Rectal smooth muscle tissue (tissue), 1 donor: ENCODE data around the gene FGF16.

Source experiments
- H3K27ac ChIP-seq: one replicate; pipeline ENCODE4 v1.7.0; 2013; ENCODE audit warnings: low read depth, low read length, inconsistent platforms
- H3K27me3 ChIP-seq: one replicate; pipeline ENCODE4 v1.7.0; 2013; ENCODE audit warnings: low read length; ENCODE audit not compliant: control insufficient read depth, insufficient read depth
- H3K36me3 ChIP-seq: one replicate; pipeline ENCODE4 v1.7.0; 2013; ENCODE audit warnings: low read length; ENCODE audit not compliant: control insufficient read depth, insufficient read depth
- H3K4me1 ChIP-seq: one replicate; pipeline ENCODE4 v1.7.0; 2013; ENCODE audit warnings: low read length; ENCODE audit not compliant: control insufficient read depth, insufficient read depth
- H3K4me3 ChIP-seq: one replicate; pipeline ENCODE4 v1.7.0; 2013; ENCODE audit warnings: low read length
- H3K9ac ChIP-seq: one replicate; pipeline ENCODE4 v1.7.0; 2013; ENCODE audit warnings: low read length

FGF16 gene

GRCh38 chrX:77433001-77433400 is 14.2 kb upstream of the FGF16 start:
- Histone ChIP-seq H3K36me3 (no peaks in the 10 kb centered on the region), H3K4me3 (no peak overlapping the region), H3K27ac (no peak overlapping the region), H3K27me3 (no peaks in the 10 kb centered on the region), H3K9ac (no peak overlapping the region), H3K4me1 (no peaks in the 10 kb centered on the region)

DNA sequence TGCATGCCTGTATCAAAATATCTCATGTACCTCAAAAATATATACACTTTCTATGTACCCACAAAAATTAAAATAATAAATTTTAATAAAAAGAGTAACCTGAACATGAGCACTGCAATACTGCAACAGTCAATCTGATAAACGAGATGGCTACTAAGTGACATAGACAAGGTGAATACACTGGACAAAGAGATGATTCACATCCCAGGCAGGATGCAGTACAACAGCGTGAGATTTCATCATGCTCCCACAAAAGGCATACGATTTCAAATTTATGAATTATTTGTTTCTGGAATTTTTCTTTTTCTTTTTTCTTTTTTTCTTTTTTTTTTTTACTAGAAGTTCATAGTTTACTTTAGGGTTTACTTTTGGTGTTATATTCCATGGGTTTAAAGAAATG is 12.2 kb upstream of the FGF16 start:
- Histone ChIP-seq H3K27ac (no peak overlapping the region), H3K36me3 (no peaks in the 10 kb centered on the region), H3K4me1 (no peaks in the 10 kb centered on the region), H3K4me3 (no peak overlapping the region), H3K9ac (no peak overlapping the region), H3K27me3 (no peaks in the 10 kb centered on the region)

- H3K27ac ChIP-seq, result no peak overlapping the region
- H3K27me3 ChIP-seq, result no peaks in the 10 kb centered on the region
- H3K9ac ChIP-seq, result no peak overlapping the region
- H3K4me3 ChIP-seq, result no peak overlapping the region
- H3K36me3 ChIP-seq, result no peaks in the 10 kb centered on the region
- no peaks in the 10 kb centered on the region for H3K4me1 ChIP-seq
Observed at GRCh38 chrX:77436271-77436670, 10.9 kb upstream of the FGF16 start.

DNA sequence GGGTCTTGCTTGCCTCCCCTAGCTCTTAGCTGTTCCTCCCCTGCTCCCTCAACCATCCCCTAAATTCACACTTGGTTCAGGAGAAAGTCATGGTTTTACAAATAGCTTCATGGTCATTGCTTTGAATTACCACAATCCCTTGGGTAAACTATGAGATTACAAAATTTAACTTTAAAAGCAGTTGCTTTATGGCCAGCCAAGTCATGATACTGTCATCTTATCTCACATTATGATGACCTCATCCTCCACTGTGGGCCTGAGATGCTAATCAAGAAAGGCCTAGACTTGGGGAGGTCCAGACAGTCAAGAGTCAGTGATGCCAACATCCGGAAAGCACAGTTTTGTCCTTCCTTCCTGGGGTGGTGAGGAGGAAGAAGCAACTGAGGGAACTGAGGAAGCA is 10.5 kb upstream of the FGF16 start:
- no peak overlapping the region for H3K4me3 ChIP-seq
- H3K9ac ChIP-seq, result no peak overlapping the region
- H3K36me3 ChIP-seq, result no peaks in the 10 kb centered on the region
- no peak overlapping the region for H3K27ac ChIP-seq
- no peaks in the 10 kb centered on the region for H3K27me3 ChIP-seq
- H3K4me1 ChIP-seq, result no peaks in the 10 kb centered on the region

GRCh38 chrX:77440330-77440729 is 6.9 kb upstream of the FGF16 start:
- Histone ChIP-seq H3K4me1 (no peaks in the 10 kb centered on the region), H3K27ac (no peak overlapping the region), H3K36me3 (no peaks in the 10 kb centered on the region), H3K4me3 (no peak overlapping the region), H3K27me3 (no peaks in the 10 kb centered on the region), H3K9ac (no peak overlapping the region)

DNA sequence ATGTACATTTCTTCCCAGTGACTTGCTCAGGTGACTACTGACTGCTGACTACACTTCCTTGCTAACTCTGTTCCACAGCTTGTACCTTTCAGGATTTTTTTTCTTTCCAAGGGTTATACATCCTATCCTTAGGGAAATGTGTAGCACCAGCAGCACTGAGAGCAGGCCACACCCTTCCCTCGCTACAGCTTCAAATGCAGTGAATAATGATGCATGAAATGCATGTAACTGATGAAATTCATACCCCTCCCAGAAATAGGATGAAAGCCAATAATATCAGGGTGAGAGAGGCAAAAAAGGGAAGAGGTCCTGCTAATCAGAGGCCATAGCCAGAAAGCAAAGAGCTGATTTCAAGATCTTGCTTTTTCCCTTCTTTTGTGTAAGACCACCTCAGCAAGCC is 6.2 kb upstream of the FGF16 start:
- Histone ChIP-seq H3K27ac (no peak overlapping the region), H3K4me3 (no peak overlapping the region), H3K4me1 (no peaks in the 10 kb centered on the region), H3K36me3 (no peaks in the 10 kb centered on the region), H3K9ac (no peak overlapping the region), H3K27me3 (no peaks in the 10 kb centered on the region)

GRCh38 chrX:77441479-77441878 is 5.7 kb upstream of the FGF16 start:
- H3K27me3 ChIP-seq, result no peaks in the 10 kb centered on the region
- H3K9ac ChIP-seq, result no peak overlapping the region

DNA sequence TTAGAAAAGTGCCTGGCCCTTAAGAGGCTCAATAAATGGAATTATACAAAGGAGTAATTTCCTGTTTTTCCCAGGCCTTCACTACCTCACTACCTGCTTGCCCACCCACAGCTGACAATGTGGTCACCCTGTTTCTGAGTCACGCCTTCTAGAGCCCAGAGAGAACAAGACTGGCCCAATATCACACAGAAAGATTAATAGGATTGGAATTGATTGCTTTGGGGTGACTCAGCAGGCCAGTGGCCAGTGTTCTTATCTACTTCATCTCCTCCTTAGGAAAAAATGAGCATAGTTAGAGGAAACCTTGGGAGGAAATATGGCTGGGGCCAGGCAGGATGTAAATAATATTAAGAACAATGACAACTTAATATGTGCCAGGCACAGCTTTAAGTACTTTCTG is 4.5 kb upstream of the FGF16 start:
- Histone ChIP-seq H3K36me3 (no peaks in the 10 kb centered on the region), H3K9ac (no peak overlapping the region), H3K27ac (no peak overlapping the region), H3K27me3 (peaks cover 3% of the 10 kb centered on the region), H3K4me1 (no peaks in the 10 kb centered on the region), H3K4me3 (no peak overlapping the region)

More at GRCh38 chrX:77441479-77441878, 5.7 kb upstream of the FGF16 start:
- H3K36me3 ChIP-seq, result no peaks in the 10 kb centered on the region
- no peak overlapping the region for H3K4me3 ChIP-seq
- H3K27ac ChIP-seq, result no peak overlapping the region
- H3K4me1 ChIP-seq, result no peaks in the 10 kb centered on the region

DNA sequence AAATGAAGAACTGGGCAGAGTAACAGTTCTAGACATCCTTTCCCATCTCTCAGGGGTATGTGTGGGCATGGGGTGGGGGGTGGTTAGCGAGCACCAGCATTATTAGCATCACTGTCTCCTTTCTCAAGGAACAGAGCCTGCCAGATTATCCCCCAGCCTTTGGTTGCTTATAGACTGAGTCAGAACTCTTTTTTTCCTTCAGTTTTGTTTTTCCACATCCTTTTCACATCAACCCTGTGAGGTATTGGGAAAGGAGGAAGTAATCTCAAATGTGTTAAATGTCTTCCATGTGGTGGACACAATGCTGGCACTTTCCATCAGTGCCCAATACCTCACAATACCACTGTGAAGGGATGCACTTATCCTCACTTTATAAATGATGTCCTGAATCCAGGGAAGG is 3.1 kb upstream of the FGF16 start:
- H3K9ac ChIP-seq, result no peak overlapping the region
- H3K27ac ChIP-seq, result no peak overlapping the region
- no peaks in the 10 kb centered on the region for H3K36me3 ChIP-seq
- peaks cover 3% of the 10 kb centered on the region for H3K27me3 ChIP-seq
- H3K4me1 ChIP-seq, result no peaks in the 10 kb centered on the region
- no peak overlapping the region for H3K4me3 ChIP-seq

DNA sequence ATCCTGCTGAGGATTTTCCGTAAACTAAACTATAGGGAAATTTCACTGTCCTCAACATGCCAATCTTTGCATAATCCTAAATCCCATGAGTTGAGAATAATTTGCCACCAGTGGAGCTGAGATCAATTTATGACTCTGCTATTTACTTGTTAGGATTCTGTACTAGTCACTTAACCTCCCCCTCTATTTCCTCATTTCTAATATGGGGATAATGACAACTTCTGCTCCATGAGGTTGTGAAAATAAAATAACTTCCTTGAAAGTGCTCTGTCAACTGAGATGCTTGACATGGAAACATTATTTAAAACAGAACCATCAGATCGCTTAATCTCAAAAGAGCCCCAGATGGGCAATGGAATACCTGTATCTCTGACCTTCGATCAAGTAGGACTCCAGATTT is 2.6 kb upstream of the FGF16 start:
- Histone ChIP-seq H3K36me3 (no peaks in the 10 kb centered on the region), H3K27me3 (peaks cover 3% of the 10 kb centered on the region), H3K4me3 (no peak overlapping the region), H3K27ac (no peak overlapping the region), H3K9ac (no peak overlapping the region), H3K4me1 (no peaks in the 10 kb centered on the region)

- no peaks in the 10 kb centered on the region for H3K4me1 ChIP-seq
- no peaks in the 10 kb centered on the region for H3K36me3 ChIP-seq
- peaks cover 3% of the 10 kb centered on the region for H3K27me3 ChIP-seq
- no peak overlapping the region for H3K9ac ChIP-seq
- no peak overlapping the region for H3K27ac ChIP-seq
- peak overlapping the region; percentile 42 for H3K4me3 ChIP-seq
Observed at GRCh38 chrX:77446029-77446585, 1.1 kb upstream of the FGF16 start.

DNA sequence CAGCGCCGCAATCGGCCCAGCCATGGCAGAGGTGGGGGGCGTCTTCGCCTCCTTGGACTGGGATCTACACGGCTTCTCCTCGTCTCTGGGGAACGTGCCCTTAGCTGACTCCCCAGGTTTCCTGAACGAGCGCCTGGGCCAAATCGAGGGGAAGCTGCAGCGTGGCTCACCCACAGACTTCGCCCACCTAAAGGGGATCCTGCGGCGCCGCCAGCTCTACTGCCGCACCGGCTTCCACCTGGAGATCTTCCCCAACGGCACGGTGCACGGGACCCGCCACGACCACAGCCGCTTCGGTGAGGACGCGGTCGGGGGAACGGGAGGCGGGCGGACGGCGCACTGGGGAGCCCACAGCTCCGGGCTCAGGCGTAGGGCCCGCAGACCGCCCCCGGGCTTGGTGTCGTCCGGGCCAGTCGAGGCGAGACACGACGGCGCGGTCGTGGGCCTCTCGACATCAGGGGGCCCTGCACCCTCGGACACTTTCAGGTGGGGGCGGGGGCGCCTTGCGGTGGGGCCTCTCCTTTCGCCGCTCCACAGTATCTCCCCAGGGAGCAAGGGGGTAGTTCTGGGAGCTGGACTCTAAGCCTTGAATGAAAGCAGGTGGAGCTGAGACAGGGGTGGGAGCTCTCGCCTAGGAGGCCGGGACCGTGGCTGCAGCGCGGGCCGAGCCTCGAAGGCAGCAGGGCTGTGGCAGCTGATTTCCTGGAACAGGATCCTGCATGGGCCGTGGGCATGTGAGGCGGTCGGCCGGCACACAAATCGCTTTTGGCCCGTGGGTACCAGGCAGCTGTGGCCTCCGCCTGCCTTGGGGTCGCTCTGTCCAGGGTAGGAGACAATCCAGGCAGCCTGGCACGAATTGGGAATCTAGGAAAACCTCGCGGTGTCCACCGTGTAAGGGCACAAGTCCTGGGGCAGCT is 722 bp downstream of the FGF16 start:
- H3K27ac ChIP-seq, result no peak overlapping the region
- H3K9ac ChIP-seq, result no peak overlapping the region
- H3K4me1 ChIP-seq, result no peaks in the 10 kb centered on the region
- H3K36me3 ChIP-seq, result no peaks in the 10 kb centered on the region
- H3K4me3 ChIP-seq, result peak overlapping the region; percentile 42
- peaks cover 3% of the 10 kb centered on the region for H3K27me3 ChIP-seq

GRCh38 chrX:77450415-77450814 is 3.2 kb downstream of the FGF16 start:
- no peak overlapping the region for H3K27ac ChIP-seq

More at GRCh38 chrX:77450415-77450814, 3.2 kb downstream of the FGF16 start:
- no peak overlapping the region for H3K9ac ChIP-seq
- no peaks in the 10 kb centered on the region for H3K4me1 ChIP-seq
- no peak overlapping the region for H3K4me3 ChIP-seq
- H3K36me3 ChIP-seq, result no peaks in the 10 kb centered on the region
- peaks cover 3% of the 10 kb centered on the region for H3K27me3 ChIP-seq
